Stimulated activated CD8-positive, alpha-beta memory T cell treated with anti-CD3 and anti-CD28 coated beads, Interleukin-12 subunit alpha, Interleukin-12 subunit beta, amount 100 ng/mL, for 4 hours (primary cell): ENCODE measurements around the gene KRCC1.
"Not testable (repeated sequence)": the region's sequence is repeated elsewhere in the genome, so short reads cannot be mapped to it uniquely, and the experiment has no call there.

ENCODE experiments used
- DNase-seq: peaks from one replicate; pipeline ENCODE4 v3.0.0-alpha.2; 2020; ENCODE audit warnings: low read depth

KRCC1 gene

DNA sequence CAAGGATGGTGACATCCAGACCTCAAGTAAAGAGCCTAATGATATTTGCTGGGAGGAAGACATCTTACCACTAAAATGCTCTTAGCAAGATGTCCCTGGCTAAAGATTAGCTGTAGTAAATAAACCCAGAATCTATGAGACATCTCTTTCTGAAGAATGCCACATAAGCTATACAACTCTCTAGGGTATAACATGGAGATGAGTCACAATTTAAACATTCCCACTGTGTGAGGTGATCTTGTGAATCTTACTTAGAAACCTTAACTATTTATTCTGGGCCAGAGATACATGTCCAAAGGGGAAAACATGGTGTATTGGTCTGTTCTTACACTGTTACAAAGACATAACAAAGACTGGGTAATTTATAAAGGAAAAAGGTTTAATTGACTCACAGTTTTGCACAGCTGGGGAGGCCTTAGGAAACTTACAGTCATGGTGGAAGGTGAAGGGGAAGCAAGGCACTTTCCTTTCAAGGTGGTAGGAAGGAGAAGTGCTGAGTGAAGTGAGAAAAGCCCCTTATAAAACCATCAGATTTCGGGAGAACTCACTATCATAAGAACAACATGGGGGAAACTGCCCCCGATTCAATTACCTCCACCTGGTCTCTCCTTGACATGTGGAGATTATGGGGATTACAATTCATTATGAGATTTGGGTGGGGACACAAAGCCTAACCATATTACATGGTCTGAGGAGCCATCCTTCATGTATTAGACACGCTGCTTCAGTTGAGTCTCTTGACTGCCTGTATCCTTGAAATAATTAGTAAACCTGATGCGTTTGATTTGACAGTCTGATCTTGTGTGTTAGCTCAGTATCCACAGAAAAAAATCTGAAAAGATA, 17.1 kb downstream of the KRCC1 start:
- DNase-seq: no peak

- DNase-seq: no peak
Measured at GRCh38 chr2:88036606-88037005, 19.0 kb downstream of the KRCC1 start.

GRCh38 chr2:88036182-88036581, 19.4 kb downstream of the KRCC1 start:
- DNase-seq: no peak

DNA sequence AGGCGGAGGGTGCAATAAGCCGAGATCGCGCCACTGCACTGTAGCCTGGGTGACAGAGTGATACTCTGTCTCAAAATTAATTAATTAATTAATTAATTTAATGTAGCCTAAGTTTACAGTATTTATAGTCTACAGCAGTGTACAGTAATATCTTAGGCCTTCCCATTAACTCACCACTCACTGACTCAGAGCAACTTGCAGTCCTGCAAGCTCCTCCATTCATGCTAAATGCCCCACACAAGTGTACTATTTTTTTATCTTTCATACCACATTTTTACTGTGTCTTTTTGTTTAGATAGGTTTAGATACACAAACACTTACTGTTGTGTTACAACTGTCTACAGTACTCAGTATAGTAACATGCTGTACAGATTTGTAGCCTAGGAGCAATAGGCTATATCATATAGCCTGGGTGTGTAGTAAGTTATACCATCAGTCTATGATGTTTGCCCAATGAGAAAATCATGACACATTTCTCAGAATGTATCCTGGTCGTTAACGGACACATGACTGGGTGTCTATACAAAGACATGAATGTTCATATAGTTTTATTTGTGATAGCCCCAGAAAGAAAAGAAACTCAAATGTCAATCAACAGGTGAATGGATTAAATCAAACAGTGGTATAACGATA, 23.4 kb downstream of the KRCC1 start:
- DNase-seq: no peak

- DNase-seq: no peak
Measured at GRCh38 chr2:88028931-88029330, 26.7 kb downstream of the KRCC1 start.

DNA sequence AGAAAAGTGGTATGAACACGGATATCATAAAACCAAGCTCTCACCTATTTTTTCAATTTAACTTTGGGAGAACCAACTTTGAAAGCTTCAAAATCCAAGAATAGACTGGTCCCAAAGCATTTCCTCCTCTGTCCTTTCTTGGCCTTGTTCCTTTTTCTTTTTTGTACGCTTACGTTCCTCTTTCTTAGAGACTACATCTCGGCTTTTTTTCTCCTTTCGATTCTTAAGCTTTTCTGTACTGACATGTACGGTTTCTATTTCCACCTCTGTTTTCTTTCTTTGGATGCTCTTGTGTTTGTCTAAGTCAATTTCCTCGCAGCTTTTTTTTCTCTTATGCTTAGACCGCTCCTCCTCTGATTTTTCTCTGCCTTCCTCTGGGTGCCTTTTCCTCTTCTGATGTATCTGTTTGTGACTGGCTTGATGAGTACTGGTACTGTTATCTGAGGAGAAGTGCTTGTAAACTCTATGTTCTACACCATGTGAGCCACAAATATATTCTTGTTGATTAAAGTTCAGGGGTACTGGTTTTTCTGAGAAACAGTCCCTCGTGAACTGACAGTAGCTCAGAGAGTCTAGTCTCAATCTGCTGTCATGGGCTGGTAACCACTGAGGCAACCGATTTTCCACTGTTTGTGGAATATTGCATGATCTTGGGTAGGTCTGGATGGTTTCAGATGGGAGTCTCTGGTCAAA, 27.7 kb downstream of the KRCC1 start:
- no peak for DNase-seq

DNA sequence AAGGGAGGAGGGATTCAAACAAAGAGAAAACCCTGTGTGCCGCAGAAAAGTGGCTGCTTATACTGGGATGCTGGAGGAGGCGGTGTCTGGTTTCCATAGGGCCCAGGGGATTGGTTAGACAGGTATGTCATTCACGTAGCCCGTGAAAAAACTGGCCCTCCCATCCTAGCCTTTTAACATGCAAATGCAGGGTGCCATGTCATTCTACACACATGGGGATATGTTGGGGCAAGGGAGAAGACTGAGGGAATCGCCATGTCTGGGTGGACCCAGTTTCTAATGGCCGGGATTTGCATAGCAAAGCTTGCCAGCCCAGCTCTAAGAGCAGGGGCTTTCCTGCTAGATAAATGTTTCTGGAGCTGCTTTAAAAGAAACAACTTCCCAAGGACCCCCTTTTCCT, 31.1 kb downstream of the KRCC1 start:
- no peak for DNase-seq

DNA sequence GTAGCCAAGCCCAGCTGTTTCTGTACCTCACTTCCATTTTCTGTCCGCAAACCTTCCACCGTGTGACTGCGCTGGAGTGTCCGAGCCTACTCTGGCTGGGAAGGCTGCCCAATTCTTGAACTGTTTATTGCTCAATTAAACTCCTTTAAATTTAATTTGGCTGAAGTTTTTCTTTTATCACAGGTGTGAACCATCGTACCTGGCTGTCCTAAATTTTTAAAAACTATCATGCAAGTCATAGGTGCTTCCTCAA, 33.0 kb downstream of the KRCC1 start:
- DNase-seq: no peak

DNA sequence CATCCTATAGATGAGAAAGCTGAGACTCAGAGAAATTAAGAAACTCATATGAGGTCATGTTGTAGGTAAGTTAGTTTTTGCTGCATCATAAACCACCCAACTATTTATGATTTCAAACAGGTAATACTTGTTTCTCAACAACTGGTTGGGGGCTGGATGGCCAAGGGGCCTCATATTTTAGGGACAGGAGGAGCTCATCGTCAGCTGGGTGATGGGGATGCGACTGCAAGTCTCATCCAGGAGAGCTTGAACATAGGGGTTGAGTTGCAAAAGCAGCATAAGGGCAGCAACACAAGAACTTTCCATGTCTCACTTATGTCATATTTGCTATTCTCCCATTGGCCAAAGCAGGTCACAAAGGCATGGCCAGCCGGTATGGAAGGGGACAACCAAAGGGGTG, 35.6 kb downstream of the KRCC1 start:
- no peak for DNase-seq

GRCh38 chr2:88018909-88019308, 36.7 kb downstream of the KRCC1 start:
- no peak for DNase-seq

GRCh38 chr2:88018077-88018805, 37.3 kb downstream of the KRCC1 start:
- DNase-seq: not testable (repeated sequence)

DNA sequence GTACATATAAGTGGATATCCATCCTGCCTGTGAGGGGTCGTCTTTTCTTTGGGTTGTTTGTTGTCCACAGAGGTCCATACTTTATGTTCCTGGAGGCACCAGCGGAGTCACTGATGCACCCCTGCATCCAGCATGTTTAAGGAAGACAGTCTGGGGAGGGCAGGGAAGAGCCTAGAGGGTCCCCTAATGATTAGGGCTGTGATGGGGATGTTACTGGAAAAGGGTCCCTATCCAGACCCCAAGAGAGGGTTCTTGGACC, 37.9 kb downstream of the KRCC1 start:
- not testable (repeated sequence) for DNase-seq

- DNase-seq: no peak
Measured at GRCh38 chr2:88016960-88017779, 38.4 kb downstream of the KRCC1 start.

GRCh38 chr2:88016086-88016959, 39.3 kb downstream of the KRCC1 start, which contains the start of gene RNU2-63P:
TSS of gene RNU2-63P (minus strand) at chr2:88016547.
- peak; percentile 66 for DNase-seq

GRCh38 chr2:88011011-88011410, 44.6 kb downstream of the KRCC1 start:
- no peak for DNase-seq

GRCh38 chr2:88010136-88010535, 45.4 kb downstream of the KRCC1 start:
- DNase-seq: no peak

DNA sequence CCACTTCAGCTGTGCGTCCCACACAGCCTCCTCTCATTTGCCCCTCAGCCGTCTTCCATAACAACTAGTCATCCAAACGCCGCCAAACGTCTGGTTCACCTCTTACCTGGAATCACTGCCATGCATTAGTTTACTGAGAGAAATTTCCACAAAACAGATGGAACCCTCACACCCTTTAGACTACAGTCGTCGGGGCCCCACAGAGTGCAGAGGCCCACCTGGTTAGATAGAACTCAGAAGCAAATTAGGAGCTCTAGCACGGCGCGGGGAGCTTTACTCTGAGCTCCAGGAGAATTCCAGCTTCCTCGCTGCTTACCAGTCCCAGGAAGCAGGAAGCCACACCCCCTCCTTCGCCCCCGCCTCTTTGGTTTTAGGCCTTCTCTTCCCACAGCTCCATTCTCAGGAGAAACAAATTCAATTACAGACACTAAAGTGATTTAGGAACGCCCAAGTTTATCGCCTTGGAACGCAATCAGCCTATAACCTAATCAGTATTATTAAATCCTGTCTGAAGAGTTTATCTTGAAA, 48.6 kb downstream of the KRCC1 start:
- DNase-seq: no peak

DNA sequence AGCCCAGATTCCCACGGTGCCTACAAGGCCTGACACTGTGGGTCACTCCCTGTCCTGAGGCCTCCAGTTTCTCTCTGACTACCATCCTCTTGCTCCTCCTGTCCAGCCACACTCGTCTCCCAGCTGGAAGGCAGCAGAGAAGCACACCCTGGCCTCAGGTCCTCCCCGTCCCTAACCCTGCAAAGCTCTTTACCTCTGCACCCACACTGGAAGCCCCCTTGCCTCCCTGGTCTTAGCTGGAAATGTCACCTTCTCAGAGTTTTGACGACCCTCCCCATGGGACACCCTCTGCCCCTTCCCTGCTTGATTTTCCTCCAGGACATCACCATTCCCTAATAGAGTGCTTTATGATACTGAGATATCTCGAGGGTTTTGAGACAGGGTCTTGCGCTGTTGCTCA, 49.8 kb downstream of the KRCC1 start:
- no peak for DNase-seq

DNA sequence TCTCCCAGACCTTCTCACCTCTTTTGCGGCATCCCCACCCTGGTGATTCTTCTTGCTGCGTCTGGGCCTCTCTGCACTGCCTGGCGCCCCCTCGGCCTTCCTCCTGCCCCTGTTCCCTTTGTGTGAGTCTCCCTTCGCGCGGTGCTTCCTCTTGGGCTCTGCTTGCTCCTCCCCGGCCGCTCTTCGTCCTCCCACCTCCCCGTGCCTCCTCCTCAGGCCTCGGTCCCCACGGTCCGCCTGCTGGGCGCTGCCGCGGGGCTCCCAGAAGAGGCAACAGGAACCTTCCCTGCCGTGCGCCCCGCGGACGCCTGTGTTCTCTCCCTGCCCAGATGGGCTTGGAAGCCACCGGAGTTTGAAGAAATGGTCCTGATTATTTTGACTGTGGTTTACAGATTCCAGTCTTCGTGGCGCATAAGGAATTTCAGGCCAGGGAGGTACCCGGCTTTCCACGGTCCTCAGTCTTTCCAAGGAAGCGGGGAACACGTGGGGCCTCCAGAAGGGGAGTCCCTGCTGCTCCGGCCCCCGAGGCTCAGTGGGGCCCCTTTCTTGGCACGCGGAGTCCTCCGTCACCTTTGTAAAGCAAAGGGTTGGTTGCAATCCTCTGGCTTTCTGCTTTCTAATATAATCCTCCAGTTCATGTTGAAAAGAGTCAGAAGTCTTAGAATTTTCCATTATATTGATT, 52.4 kb downstream of the KRCC1 start:
- DNase-seq: no peak

- no peak for DNase-seq
Measured at GRCh38 chr2:88002359-88002707, 53.2 kb downstream of the KRCC1 start.
